ENCODE results near the gene ADGRV1.
"Not testable (repeated sequence)": the region's sequence is repeated elsewhere in the genome, so short reads cannot be mapped to it uniquely, and the experiment has no call there.

The ADGRV1 gene

GRCh38 chr5:90902170-90902569, 343.6 kb downstream of the ADGRV1 start:
- in situ Hi-C loops (cut with HindIII; ENCODE audit: low pct_ligation_motif_present, low pct_unique_long_range_greater_than_20kb, low sequenced_read_pairs): no loop called here
- DNase-seq: no peak

GRCh38 chr5:90902651-90903386, 344.2 kb downstream of the ADGRV1 start:
- in situ Hi-C loops (cut with HindIII; ENCODE audit: low pct_ligation_motif_present, low pct_unique_long_range_greater_than_20kb, low sequenced_read_pairs): no loop called here
- DNase-seq: no peak

GRCh38 chr5:90909101-90909503, 350.5 kb downstream of the ADGRV1 start:
- DNase-seq: no peak
- in situ Hi-C loops (cut with HindIII; ENCODE audit: low pct_ligation_motif_present, low pct_unique_long_range_greater_than_20kb, low sequenced_read_pairs): no loop called here

DNA sequence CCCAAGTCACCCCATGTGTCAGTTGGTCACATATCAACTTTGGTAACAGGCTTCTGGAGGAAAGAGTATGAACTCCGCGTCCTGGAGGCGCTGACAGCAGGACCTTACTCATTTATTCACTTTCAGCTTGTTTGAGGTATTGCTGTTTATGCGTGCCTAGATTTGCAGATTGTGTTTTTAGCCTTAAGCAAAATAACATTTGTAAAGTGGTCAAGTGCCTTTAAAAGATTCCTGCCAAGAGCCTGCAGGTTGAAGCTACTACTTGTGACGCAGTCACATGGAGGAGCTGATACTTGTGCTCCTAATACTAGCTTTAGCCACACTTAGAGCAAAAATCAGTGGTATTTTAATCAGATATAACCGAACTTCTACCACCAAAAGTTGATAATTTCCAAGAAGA, 351.3 kb downstream of the ADGRV1 start:
- DNase-seq: no peak
- in situ Hi-C loops (cut with HindIII; ENCODE audit: low pct_ligation_motif_present, low pct_unique_long_range_greater_than_20kb, low sequenced_read_pairs): no loop called here

DNA sequence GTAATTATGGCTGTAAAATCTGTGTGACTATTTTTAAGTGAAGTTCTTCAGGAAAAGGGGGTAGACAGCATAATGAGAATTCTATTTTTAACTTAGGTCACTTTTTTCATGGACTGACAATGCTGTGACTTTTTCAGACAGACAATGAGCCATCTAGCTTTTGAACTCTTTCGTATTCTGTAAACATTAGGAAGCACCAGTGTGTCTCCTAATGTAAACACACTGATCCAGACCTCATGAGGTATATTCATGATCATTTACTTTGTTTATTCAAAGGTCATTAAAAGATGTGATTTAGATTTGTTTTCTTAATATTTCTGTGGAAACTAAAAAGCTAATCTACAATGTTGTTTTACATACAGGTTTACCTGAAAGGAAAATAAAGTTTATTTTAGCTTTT, 352.6 kb downstream of the ADGRV1 start:
- in situ Hi-C loops (cut with HindIII; ENCODE audit: low pct_ligation_motif_present, low pct_unique_long_range_greater_than_20kb, low sequenced_read_pairs): no loop called here
- DNase-seq: no peak

DNA sequence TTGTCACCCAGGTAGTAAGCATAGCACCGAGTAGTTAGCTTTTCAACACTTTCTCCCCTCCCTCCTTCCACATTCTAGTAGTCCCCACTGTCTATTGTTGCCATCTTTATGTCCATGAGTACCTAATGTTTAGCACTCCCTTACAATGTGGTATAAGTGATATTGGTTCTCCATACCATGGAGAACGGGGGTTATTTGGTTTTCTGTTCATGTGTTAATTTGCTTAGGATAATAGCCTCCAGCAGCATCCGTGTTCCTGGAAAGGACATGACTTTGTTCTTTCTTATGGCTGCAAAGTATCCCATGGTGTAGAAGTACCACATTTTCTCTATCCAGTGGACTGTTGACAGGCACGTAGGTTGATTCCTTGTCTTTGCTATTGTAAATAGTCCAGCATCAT, 353.9 kb downstream of the ADGRV1 start:
- in situ Hi-C loops (cut with HindIII; ENCODE audit: low pct_ligation_motif_present, low pct_unique_long_range_greater_than_20kb, low sequenced_read_pairs): no loop called here
- no peak for DNase-seq

DNA sequence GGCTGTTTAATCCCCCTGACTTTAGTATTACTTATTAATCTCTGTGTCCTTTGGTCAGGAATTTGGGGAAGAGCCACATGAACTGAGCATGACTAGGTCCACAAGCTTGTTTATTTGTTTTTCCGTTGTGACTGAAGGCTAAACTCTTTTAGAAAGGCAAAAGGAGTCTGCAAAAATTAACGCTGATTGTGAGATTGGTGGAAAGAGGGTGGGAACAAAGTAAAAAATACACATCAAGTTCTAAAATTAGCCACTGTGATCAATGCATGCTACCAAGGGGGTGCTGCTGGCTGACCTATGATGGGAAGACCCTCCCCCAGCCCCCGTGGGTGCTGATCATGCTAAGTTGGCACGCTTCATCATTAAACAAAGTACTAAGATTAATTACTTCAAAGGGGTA, 356.8 kb downstream of the ADGRV1 start:
- in situ Hi-C loops (cut with HindIII; ENCODE audit: low pct_ligation_motif_present, low pct_unique_long_range_greater_than_20kb, low sequenced_read_pairs): no loop called here
- no peak for DNase-seq

DNA sequence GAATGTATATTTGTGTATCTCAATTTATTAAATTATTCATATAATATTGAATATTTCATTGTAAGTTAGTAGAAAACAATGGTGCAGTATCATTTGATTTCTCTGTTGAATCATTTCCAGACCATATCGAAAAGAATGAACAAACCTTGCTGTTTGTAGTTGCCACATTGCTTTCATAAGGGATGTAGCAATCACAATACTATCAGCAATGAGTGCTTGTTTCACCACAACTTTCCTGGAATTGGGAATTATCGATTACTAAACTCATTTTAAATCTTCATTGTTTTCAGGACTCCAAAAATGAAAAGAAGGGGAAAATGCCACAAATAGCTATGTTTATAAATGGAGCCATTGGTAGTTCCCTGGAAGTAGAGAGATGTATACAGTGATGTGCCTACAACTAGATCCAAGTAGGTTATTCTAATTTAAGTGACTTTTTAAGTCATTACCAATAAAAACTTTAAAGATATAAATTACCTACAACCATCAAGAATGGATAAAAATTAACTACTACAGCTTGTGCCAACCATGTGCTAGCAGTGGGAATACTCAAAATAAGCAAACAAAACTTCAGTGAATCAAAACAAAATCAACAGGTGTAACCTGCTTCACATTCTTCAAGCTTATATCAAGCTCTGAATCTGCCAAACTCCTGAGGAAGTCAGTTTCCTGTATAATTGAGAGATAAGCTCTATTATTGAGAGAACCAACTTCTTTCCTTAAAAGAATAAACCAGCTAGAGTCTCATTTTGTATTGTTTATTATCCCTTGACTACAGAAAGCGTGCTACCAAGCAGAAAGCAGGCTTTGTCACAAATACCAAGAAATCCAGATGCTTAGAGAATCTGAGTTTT, 358.6 kb downstream of the ADGRV1 start:
- no peak for DNase-seq
- in situ Hi-C loops (cut with HindIII; ENCODE audit: low pct_ligation_motif_present, low pct_unique_long_range_greater_than_20kb, low sequenced_read_pairs): no loop called here

GRCh38 chr5:90917928-90918668, 359.5 kb downstream of the ADGRV1 start:
- in situ Hi-C loops (cut with HindIII; ENCODE audit: low pct_ligation_motif_present, low pct_unique_long_range_greater_than_20kb, low sequenced_read_pairs): no loop called here

DNA sequence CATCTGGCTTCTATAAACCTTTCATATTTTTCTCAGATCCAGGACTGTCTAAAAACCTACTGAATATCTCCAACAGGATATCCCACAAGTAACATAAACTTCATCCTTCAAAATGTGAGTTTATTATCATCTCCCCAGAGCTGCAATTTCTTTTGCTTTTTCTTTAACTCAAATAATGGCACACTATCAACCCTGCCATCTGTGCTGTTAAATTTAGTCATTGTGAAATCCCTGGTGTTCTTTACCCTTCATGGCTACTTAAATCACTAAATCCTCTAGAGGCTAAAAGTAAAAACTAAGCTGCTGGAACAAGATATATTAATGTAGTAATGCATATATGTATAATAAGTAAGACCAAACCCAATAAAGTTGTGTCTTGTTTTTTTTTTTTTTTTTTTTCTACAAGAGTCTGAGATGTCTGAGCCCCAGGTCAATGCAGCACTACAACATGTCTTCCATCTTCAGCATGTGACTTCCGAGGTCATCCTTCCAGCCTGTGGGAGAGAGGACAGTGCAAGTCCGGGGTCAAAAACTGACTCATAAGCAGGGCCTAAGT, 362.9 kb downstream of the ADGRV1 start:
- no peak for DNase-seq
- in situ Hi-C loops (cut with HindIII; ENCODE audit: low pct_ligation_motif_present, low pct_unique_long_range_greater_than_20kb, low sequenced_read_pairs): no loop called here

More at GRCh38 chr5:90917928-90918668, 359.5 kb downstream of the ADGRV1 start:
- no peak for DNase-seq

- DNase-seq; in situ Hi-C loops (cut with HindIII; ENCODE audit: low pct_ligation_motif_present, low pct_unique_long_range_greater_than_20kb, low sequenced_read_pairs): not testable (repeated sequence)
Measured at GRCh38 chr5:90924222-90924621, 365.6 kb downstream of the ADGRV1 start.

DNA sequence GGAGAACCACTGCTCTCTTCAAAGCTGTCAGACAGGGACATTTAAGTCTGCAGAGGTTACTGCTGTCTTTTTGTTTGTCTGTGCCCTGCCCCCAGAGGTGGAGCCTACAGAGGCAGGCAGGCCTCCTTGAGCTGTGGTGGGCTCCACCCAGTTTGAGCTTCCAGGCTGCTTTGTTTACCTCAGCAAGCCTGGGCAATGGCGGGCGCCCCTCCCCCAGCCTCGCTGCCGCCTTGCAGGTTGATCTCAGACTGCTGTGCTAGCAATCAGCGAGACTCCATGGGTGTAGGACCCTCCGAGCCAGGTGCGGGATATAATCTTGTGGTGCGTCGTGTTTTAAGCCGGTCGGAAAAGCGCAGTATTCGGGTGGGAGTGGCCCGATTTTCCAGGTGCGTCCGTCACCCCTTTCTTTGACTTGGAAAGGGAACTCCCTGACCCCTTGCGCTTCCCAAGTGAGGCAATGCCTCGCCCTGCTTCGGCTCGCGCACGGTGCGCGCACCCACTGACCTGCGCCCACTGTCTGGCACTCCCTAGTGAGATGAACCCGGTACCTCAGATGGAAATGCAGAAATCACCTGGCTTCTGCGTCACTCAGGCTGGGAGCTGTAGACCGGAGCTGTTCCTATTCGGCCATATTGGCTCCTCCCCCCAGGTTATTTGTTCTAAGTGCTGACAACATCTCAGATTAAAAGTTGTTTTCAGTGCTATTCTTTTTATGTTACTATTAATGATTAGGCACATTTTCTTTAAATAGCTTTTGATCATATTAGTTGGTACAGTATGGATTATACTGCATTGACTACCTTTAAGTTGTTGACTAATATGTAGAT, 370.6 kb downstream of the ADGRV1 start:
- in situ Hi-C loops (cut with HindIII; ENCODE audit: low pct_ligation_motif_present, low pct_unique_long_range_greater_than_20kb, low sequenced_read_pairs); DNase-seq: not testable (repeated sequence)

DNA sequence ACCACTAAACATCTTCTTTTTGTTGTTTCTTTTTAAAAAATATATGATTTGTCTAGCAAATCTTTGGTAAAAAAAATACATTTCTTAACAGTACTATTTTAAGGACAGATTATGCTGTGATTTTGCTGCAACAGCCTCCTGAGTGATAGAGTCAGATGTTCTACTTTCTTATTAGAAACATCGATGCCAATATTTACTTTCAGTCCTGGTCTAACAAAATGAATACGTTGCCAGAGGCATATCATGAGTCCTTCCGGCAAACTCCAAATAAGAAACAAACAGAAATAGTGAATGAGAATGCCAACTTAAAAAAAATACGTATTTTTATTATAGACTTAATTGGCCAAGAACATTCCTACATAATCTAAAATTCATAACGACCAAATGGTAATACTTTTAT, 371.5 kb downstream of the ADGRV1 start:
- DNase-seq: no peak
- in situ Hi-C loops (cut with HindIII; ENCODE audit: low pct_ligation_motif_present, low pct_unique_long_range_greater_than_20kb, low sequenced_read_pairs): no loop called here

GRCh38 chr5:90930756-90931431, 372.3 kb downstream of the ADGRV1 start:
- in situ Hi-C loops (cut with HindIII; ENCODE audit: low pct_ligation_motif_present, low pct_unique_long_range_greater_than_20kb, low sequenced_read_pairs): no loop called here
- DNase-seq: no peak

DNA sequence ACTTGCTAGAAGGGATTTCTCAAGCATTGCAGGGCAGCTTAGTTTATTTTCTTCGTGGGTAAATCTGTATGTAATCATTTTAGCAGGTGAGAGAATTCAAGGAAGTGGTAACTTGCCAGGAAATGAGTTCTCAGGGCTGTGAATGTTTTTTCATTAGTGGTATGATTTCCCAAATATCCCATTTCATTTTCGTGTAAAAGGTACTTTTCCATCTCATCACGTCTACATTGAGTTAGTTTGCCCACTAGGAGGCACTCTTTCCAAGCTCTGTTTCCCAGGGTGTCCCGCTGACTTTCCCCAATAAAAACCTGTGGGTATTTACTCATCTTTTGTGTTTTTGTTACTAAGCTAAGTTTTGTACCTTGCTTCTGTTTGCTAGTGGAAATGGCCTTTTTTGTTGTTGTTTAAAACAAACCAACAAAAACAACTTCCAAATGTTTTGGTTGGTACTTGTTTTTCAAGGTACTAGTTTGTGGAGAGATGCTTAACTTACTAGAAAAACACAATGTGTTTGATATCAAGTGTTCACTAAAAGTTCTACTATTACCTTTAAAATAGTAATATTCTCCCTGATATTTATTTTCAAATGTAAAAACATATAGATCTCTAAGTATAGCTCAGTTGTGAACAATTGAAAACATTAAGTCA, 373.6 kb downstream of the ADGRV1 start:
- in situ Hi-C loops (cut with HindIII; ENCODE audit: low pct_ligation_motif_present, low pct_unique_long_range_greater_than_20kb, low sequenced_read_pairs): no loop called here
- peak; percentile 57 for DNase-seq

- in situ Hi-C loops (cut with HindIII; ENCODE audit: low pct_ligation_motif_present, low pct_unique_long_range_greater_than_20kb, low sequenced_read_pairs): no loop called here
- no peak for DNase-seq
Measured at GRCh38 chr5:90933298-90933697, 374.7 kb downstream of the ADGRV1 start.

DNA sequence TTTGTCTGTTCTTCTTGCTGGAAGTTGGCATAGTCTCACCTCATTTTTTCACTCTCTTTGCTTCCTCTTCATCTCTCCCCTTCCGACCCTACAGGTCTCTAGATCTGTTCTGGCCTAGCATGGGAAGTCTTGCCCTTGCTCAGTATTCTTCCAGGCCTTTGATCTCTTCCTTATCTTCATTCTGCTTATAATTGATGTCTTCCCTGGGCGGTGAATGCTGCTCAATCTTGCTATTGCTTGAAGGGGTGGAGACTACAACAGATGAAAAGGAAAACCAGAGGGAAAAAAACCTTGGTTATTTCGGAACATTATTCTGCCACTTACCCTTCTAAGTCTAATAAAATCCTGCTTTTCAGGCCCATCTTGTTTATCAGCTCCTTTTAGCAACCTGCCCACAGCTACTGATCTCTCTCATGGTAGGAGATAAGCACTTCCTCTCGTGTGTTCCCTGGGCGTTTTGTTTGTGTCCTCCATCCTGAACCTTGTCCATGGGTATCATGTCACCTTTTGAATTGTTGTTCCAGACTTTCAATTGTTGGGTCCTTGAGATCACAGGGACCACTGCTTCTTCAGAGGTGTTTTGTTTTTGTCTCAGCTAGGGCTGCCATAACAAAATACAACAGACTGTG, 375.6 kb downstream of the ADGRV1 start:
- in situ Hi-C loops (cut with HindIII; ENCODE audit: low pct_ligation_motif_present, low pct_unique_long_range_greater_than_20kb, low sequenced_read_pairs): no loop called here
- no peak for DNase-seq
